H9 (cell line): ENCODE measurements around the gene CACNB3. TPM values are rescaled to one million over a fixed set of nuclear protein-coding genes. Genes with fewer than 3 reads are reported as not detected.

Experiments used
- DNase-seq: peaks from one replicate; pipeline ENCODE4 v3.0.0-alpha.2; 2017
- H2AFZ ChIP-seq: one replicate; pipeline ENCODE4 v1.6.1; 2013; ENCODE audit warnings: mild to moderate bottlenecking, low read length, control low read depth, moderate library complexity
- H2AK5ac ChIP-seq: 2 replicates; pipeline ENCODE4 v1.6.1; 2013; ENCODE audit warnings: low read length, control low read depth, mixed read lengths; ENCODE audit not compliant: insufficient read length
- H2BK120ac ChIP-seq: one replicate; pipeline ENCODE4 v1.6.1; 2013; ENCODE audit warnings: low read depth, mild to moderate bottlenecking, low read length, control low read depth, inconsistent platforms; ENCODE audit not compliant: poor library complexity, severe bottlenecking
- H2BK12ac ChIP-seq: 2 replicates; pipeline ENCODE4 v1.6.1; 2013; ENCODE audit warnings: low read length, control low read depth, mixed read lengths, low read depth; ENCODE audit not compliant: insufficient read length
- H2BK15ac ChIP-seq: 2 replicates; pipeline ENCODE4 v1.6.1; 2013; ENCODE audit warnings: low read depth, low read length, control low read depth
- H2BK20ac ChIP-seq: one replicate; pipeline ENCODE4 v1.6.1; 2013; ENCODE audit warnings: low read depth, mild to moderate bottlenecking, low read length, control low read depth, inconsistent platforms; ENCODE audit not compliant: poor library complexity, severe bottlenecking
- H2BK5ac ChIP-seq: 2 replicates; pipeline ENCODE4 v1.6.1; 2013; ENCODE audit warnings: low read length, control low read depth, mixed read lengths; ENCODE audit not compliant: insufficient read length
- H3K14ac ChIP-seq: 2 replicates; pipeline ENCODE4 v1.6.1; 2013; ENCODE audit warnings: low read length, control low read depth; ENCODE audit not compliant: insufficient read depth
- H3K18ac ChIP-seq: 2 replicates; pipeline ENCODE4 v1.6.1; 2013; ENCODE audit warnings: low read depth, mild to moderate bottlenecking, mixed read lengths, low read length, control low read depth; ENCODE audit not compliant: insufficient read length
- H3K23ac ChIP-seq: 2 replicates; pipeline ENCODE4 v1.6.1; 2013; ENCODE audit warnings: low read length, control low read depth, mixed read lengths, low read depth; ENCODE audit not compliant: insufficient read length
- H3K23me2 ChIP-seq: 2 replicates; pipeline ENCODE4 v1.6.1; 2013; ENCODE audit warnings: low read depth, mild to moderate bottlenecking, mixed read lengths, low read length, control low read depth; ENCODE audit not compliant: insufficient read length, poor library complexity, severe bottlenecking
- H3K27ac ChIP-seq: 2 replicates; pipeline ENCODE4 v1.5.1; 2013; ENCODE audit warnings: low read length, control low read depth, mixed read lengths, low read depth; ENCODE audit not compliant: insufficient read length
- H3K27me3 ChIP-seq: 2 replicates; pipeline ENCODE4 v1.6.1; 2013; ENCODE audit warnings: low read length, control low read depth, inconsistent platforms; ENCODE audit not compliant: insufficient read depth
- H3K4ac ChIP-seq: 2 replicates; pipeline ENCODE4 v1.6.1; 2013; ENCODE audit warnings: low read depth, mild to moderate bottlenecking, control low read depth, inconsistent platforms, low read length, moderate library complexity
- H3K4me1 ChIP-seq: 2 replicates; pipeline ENCODE4 v1.6.1; 2013; ENCODE audit warnings: low read length, control low read depth, inconsistent platforms; ENCODE audit not compliant: insufficient read depth
- H3K4me2 ChIP-seq: 2 replicates; pipeline ENCODE4 v1.6.1; 2013; ENCODE audit warnings: low read length, control low read depth, mixed read lengths; ENCODE audit not compliant: insufficient read length, insufficient read depth
- H3K56ac ChIP-seq: 2 replicates; pipeline ENCODE4 v1.6.1; 2013; ENCODE audit warnings: low read depth, mild to moderate bottlenecking, mixed read lengths, low read length, control low read depth; ENCODE audit not compliant: insufficient read length
- H3K79me1 ChIP-seq: 2 replicates; pipeline ENCODE4 v1.6.1; 2013; ENCODE audit warnings: low read depth, mild to moderate bottlenecking, moderate library complexity, low read length, control low read depth, inconsistent platforms; ENCODE audit not compliant: insufficient read depth, poor library complexity, severe bottlenecking
- H3K79me2 ChIP-seq: 2 replicates; pipeline ENCODE4 v1.6.1; 2013; ENCODE audit warnings: low read length, control low read depth, inconsistent platforms; ENCODE audit not compliant: insufficient read depth
- H3K9ac ChIP-seq: 2 replicates; pipeline ENCODE4 v1.6.1; 2013; ENCODE audit warnings: low read length, control low read depth, mixed read lengths; ENCODE audit not compliant: insufficient read length; ENCODE audit errors: extremely low read depth
- H3K9me3 ChIP-seq: one replicate; pipeline ENCODE4 v1.6.1; 2013; ENCODE audit warnings: low read depth, low read length, inconsistent platforms; ENCODE audit not compliant: control insufficient read depth
- H3T11ph ChIP-seq: one replicate; pipeline ENCODE4 v1.6.1; 2013; ENCODE audit warnings: mild to moderate bottlenecking, low read length, control low read depth, inconsistent platforms
- H4K20me1 ChIP-seq: one replicate; pipeline ENCODE4 v1.6.1; 2013; ENCODE audit not compliant: control insufficient read depth, insufficient read length, insufficient read depth
- H4K5ac ChIP-seq: 2 replicates; pipeline ENCODE4 v1.6.1; 2013; ENCODE audit warnings: low read depth, mild to moderate bottlenecking, mixed read lengths, low read length, control low read depth; ENCODE audit not compliant: insufficient read length
- H4K8ac ChIP-seq: replicated peaks from 2 replicates; pipeline ENCODE4 v1.6.1; 2013; ENCODE audit warnings: low read length, control low read depth, mixed read lengths, low read depth; ENCODE audit not compliant: insufficient read length
- H4K91ac ChIP-seq: 2 replicates; pipeline ENCODE4 v1.6.1; 2013; ENCODE audit warnings: low read depth, mild to moderate bottlenecking, moderate library complexity, mixed read lengths, low read length, control low read depth; ENCODE audit not compliant: insufficient read length
- H3K27ac Mint-ChIP-seq, 3 experiments: 2 replicates in 2 of 3; 3 replicates in 1 of 3; pipeline ENCODE4 v1.8.0; 2020 to 2021; ENCODE audit warnings: mixed read lengths in 3 of 3, mild to moderate bottlenecking in 1 of 3, moderate library complexity in 1 of 3
- H3K27me3 Mint-ChIP-seq: 2 replicates; pipeline ENCODE4 v1.8.0; 2021; ENCODE audit warnings: low read depth, mild to moderate bottlenecking, moderate library complexity, mixed read lengths
- H3K36me3 Mint-ChIP-seq, 3 experiments: 2 replicates in 2 of 3; 3 replicates in 1 of 3; pipeline ENCODE4 v1.8.0; 2020 to 2021; ENCODE audit warnings: low read depth in 3 of 3, mixed read lengths in 3 of 3; ENCODE audit not compliant: insufficient read depth in 1 of 3
- H3K4me1 Mint-ChIP-seq, 2 experiments: 2 replicates each; pipeline ENCODE4 v1.8.0; 2020; ENCODE audit warnings: mixed read lengths in 2 of 2
- H3K4me3 Mint-ChIP-seq, 2 experiments: 2 replicates in 1 of 2; 3 replicates in 1 of 2; pipeline ENCODE4 v1.8.0; 2020 to 2021; ENCODE audit warnings: mild to moderate bottlenecking in 2 of 2, mixed read lengths in 2 of 2, moderate library complexity in 1 of 2
- H3K9me3 Mint-ChIP-seq, 2 experiments: 2 replicates in 1 of 2; 3 replicates in 1 of 2; pipeline ENCODE4 v1.8.0; 2020; ENCODE audit warnings: mild to moderate bottlenecking in 2 of 2, mixed read lengths in 2 of 2, moderate library complexity in 1 of 2
- WGBS: extraction: QIAGEN DNeasy Blood & Tissue Kit; methylation state at CpG from one replicate; pipeline ENCODE4 v1.1.7; 2013; ENCODE audit warnings: missing lambda C conversion rate, low lambda C conversion rate, mixed read lengths; ENCODE audit not compliant: insufficient read length; ENCODE audit errors: extremely low coverage; 5-methylcytosine and 5-hydroxymethylcytosine counted together
- total RNA-seq: library from RNA; stranded (reverse); gene quantifications from 2 replicates; pipeline ENCODE4 v1.2.1, GENCODE V29; 2021
- TF ChIP-seq, protein P1 (sequence below): fragments of 200-600 bp; sonication (generic); conservative IDR thresholded peaks from 3 replicates; pipeline ENCODE4 v1.8.0; 2021; ENCODE audit warnings: antibody characterized with exemption, mild to moderate bottlenecking

CACNB3 gene
- total RNA-seq, 1 experiment from 2014 or later = 35.1 TPM

GRCh38 chr12:48822139-48822538 lies 3.8 kb downstream of the CACNB3 start:
- H2BK5ac ChIP-seq = no peak overlapping the region
- Mint-ChIP-seq H3K4me1 (peaks cover 40 to 51% of the 10 kb centered on the region in 2 experiments), H3K27me3 (peaks cover 22% of the 10 kb centered on the region), H3K9me3 (no peaks in the 10 kb centered on the region), H3K4me3 (no peak overlapping the region), H3K27ac (0 out of 7 replicates have a peak overlapping the region, but pooled peaks of 1 of the 3 experiments have one; percentile 18), H3K36me3 (peaks cover 2 to 37% (median 22%) of the 10 kb centered on the region in 3 experiments; a peak in 5 of 7 replicates)
- no peak overlapping the region for H2BK20ac ChIP-seq
- no peak overlapping the region for H3T11ph ChIP-seq
- no peak overlapping the region for H2BK120ac ChIP-seq
- H2BK12ac ChIP-seq = no peak overlapping the region
- WGBS = no CpG with 5 or more reads among the region's 5 CpGs
- no peak overlapping the region for H3K23ac ChIP-seq
- no peaks in the 10 kb centered on the region for H3K79me2 ChIP-seq
- H3K14ac ChIP-seq = no peak overlapping the region; the same call in 1 of the 2 replicates
- no peaks in the 10 kb centered on the region for H3K9me3 ChIP-seq
- H4K8ac ChIP-seq = no peak overlapping the region
- no peak overlapping the region for H4K91ac ChIP-seq
- no peaks in the 10 kb centered on the region for H3K79me1 ChIP-seq
- peaks cover 10% of the 10 kb centered on the region; the same call in 1 of the 2 replicates for H3K27me3 ChIP-seq
- no peak overlapping the region for H3K27ac ChIP-seq
- H3K4ac ChIP-seq = no peak overlapping the region
- H2AFZ ChIP-seq = no peak overlapping the region
- no peak overlapping the region for H2AK5ac ChIP-seq
- no peak overlapping the region for H4K5ac ChIP-seq
- TF ChIP-seq, protein P1, sequence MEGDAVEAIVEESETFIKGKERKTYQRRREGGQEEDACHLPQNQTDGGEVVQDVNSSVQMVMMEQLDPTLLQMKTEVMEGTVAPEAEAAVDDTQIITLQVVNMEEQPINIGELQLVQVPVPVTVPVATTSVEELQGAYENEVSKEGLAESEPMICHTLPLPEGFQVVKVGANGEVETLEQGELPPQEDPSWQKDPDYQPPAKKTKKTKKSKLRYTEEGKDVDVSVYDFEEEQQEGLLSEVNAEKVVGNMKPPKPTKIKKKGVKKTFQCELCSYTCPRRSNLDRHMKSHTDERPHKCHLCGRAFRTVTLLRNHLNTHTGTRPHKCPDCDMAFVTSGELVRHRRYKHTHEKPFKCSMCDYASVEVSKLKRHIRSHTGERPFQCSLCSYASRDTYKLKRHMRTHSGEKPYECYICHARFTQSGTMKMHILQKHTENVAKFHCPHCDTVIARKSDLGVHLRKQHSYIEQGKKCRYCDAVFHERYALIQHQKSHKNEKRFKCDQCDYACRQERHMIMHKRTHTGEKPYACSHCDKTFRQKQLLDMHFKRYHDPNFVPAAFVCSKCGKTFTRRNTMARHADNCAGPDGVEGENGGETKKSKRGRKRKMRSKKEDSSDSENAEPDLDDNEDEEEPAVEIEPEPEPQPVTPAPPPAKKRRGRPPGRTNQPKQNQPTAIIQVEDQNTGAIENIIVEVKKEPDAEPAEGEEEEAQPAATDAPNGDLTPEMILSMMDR = no peak
- H3K18ac ChIP-seq = no peak overlapping the region
- H3K56ac ChIP-seq = no peak overlapping the region
- H2BK15ac ChIP-seq = no peak overlapping the region
- no peak for DNase-seq
- H3K9ac ChIP-seq = no peak overlapping the region
- H3K4me2 ChIP-seq = no peak overlapping the region
- H3K4me1 ChIP-seq = no peaks in the 10 kb centered on the region
- no peaks in the 10 kb centered on the region for H4K20me1 ChIP-seq
- peaks cover 11% of the 10 kb centered on the region for H3K23me2 ChIP-seq
